BJ (cell line): ENCODE data around the gene COL6A1. TPM values are rescaled to one million over a fixed set of nuclear protein-coding genes. Genes with fewer than 3 reads are reported as not detected.

Experiments used
- CTCF ChIA-PET: fragments of 350-600 bp; formaldehyde crosslinking; extraction: SDS; loops from one replicate; lab custom pipeline; 2021; ENCODE audit warnings: antibody characterized with exemption, inconsistent platforms; lab: Yijun Ruan, JAX
- POLR2A ChIA-PET: fragments of 300-600 bp; sonication (Branson Sonifier 250); formaldehyde crosslinking; extraction: SDS; loops from one replicate; lab custom pipeline; 2021; ENCODE audit warnings: antibody characterized with exemption; lab: Charles Lee
- DNase-seq: peaks from one replicate; pipeline ENCODE4 v3.0.0-alpha.2; 2011; ENCODE audit warnings: low read depth
- H3K27me3 ChIP-seq: 2 replicates; pipeline ENCODE4 v1.6.0; 2011; ENCODE audit warnings: low read length; ENCODE audit not compliant: control insufficient read depth, insufficient read depth
- H3K36me3 ChIP-seq: 2 replicates; pipeline ENCODE4 v1.5.1; 2011; ENCODE audit warnings: low read length; ENCODE audit not compliant: control insufficient read depth, insufficient read depth
- H3K4me3 ChIP-seq: 2 replicates; pipeline ENCODE4 v1.5.1; 2011; ENCODE audit warnings: low read depth, mild to moderate bottlenecking, control low read depth, low read length
- CTCF ChIP-seq: IDR thresholded peaks from 2 replicates; pipeline ENCODE4 v1.5.1; 2011; ENCODE audit warnings: low read depth, mild to moderate bottlenecking, control low read depth, inconsistent platforms, low read length, moderate library complexity; ENCODE audit not compliant: insufficient read depth
- polyA plus RNA-seq: library from polyadenylated mRNA; depleted of rRNA; stranded (reverse); fragments of >200 nt; gene quantifications from 2 replicates; pipeline ENCODE4 v1.2.3, GENCODE V29; 2011

Gene COL6A1
- polyA plus RNA-seq, 1 experiment = 672 TPM

- H3K4me3 ChIP-seq = no peak overlapping the region
- H3K36me3 ChIP-seq = no peaks in the 10 kb centered on the region
- ChIA-PET POLR2A (no interaction called here), CTCF (no interaction called here)
- no peaks in the 10 kb centered on the region; the same call in 1 of the 2 replicates for H3K27me3 ChIP-seq
- no peak for DNase-seq
- no peak for TF ChIP-seq CTCF
Measured at GRCh38 chr21:45940621-45941337, 40.8 kb upstream of the COL6A1 start.

- Histone ChIP-seq H3K27me3 (no peaks in the 10 kb centered on the region; the same call in 1 of the 2 replicates), H3K4me3 (no peak overlapping the region), H3K36me3 (no peaks in the 10 kb centered on the region)
- no peak for DNase-seq
- POLR2A ChIA-PET = no interaction called here
- no peak for TF ChIP-seq CTCF
- CTCF ChIA-PET = no interaction called here
Measured at GRCh38 chr21:45941338-45941710, 40.2 kb upstream of the COL6A1 start.

- POLR2A ChIA-PET = no interaction called here
- CTCF ChIA-PET = no interaction called here
Measured at GRCh38 chr21:45941717-45942546, 39.6 kb upstream of the COL6A1 start.

GRCh38 chr21:45942755-45943629 lies 38.6 kb upstream of the COL6A1 start:
- no peaks in the 10 kb centered on the region for H3K27me3 ChIP-seq
- DNase-seq = no peak
- ChIA-PET CTCF (no interaction called here), POLR2A (no interaction called here)
- H3K36me3 ChIP-seq = no peaks in the 10 kb centered on the region
- no peak overlapping the region for H3K4me3 ChIP-seq
- TF ChIP-seq CTCF = no peak

More at GRCh38 chr21:45941717-45942546, 39.6 kb upstream of the COL6A1 start:
- no peak overlapping the region for H3K4me3 ChIP-seq
- no peak for DNase-seq
- no peak for TF ChIP-seq CTCF
- no peaks in the 10 kb centered on the region for H3K27me3 ChIP-seq
- H3K36me3 ChIP-seq = no peaks in the 10 kb centered on the region
